Stimulated activated effector memory CD8-positive, alpha-beta T cell treated with anti-CD3 and anti-CD28 coated beads, Interleukin-12 subunit alpha, Interleukin-12 subunit beta, amount 100 ng/mL, for 72 hours (primary cell): ENCODE data around the gene RPS13.
"Not testable (repeated sequence)": the region's sequence is repeated elsewhere in the genome, so short reads cannot be mapped to it uniquely, and the experiment has no call there.

Source experiments
- ATAC-seq: fragments of 150-1000 bp; cut with Tn5 transposase; 2 replicates; pipeline ENCODE4 v1.10.0; 2021
- DNase-seq, 2 donors: peaks; one replicate each; pipeline ENCODE4 v3.0.0; 2021 to 2022; ENCODE audit warnings: low spot score in 2 of 2
- H3K27ac Mint-ChIP-seq: one replicate; pipeline ENCODE4 v1.8.0; 2022; ENCODE audit warnings: mild to moderate bottlenecking, mixed read lengths
- H3K36me3 Mint-ChIP-seq: one replicate; pipeline ENCODE4 v1.8.0; 2022; ENCODE audit warnings: mild to moderate bottlenecking, mixed read lengths
- H3K4me1 Mint-ChIP-seq: one replicate; pipeline ENCODE4 v1.8.0; 2022; ENCODE audit warnings: mixed read lengths
- H3K4me3 Mint-ChIP-seq: one replicate; pipeline ENCODE4 v1.8.0; 2022; ENCODE audit warnings: mild to moderate bottlenecking, mixed read lengths
- H3K9me3 Mint-ChIP-seq: one replicate; pipeline ENCODE4 v1.8.0; 2022; ENCODE audit warnings: mixed read lengths

RPS13 gene

GRCh38 chr11:17077520-17078401 is at the start of gene RPS13:
Gene RPS13, minus strand, starts transcription at chr11:17077667. Its CDS starts 26 bp downstream, at chr11:17077641.
- H3K4me1 Mint-ChIP-seq = peaks cover 48% of the 10 kb centered on the region
- H3K36me3 Mint-ChIP-seq = peaks cover 56% of the 10 kb centered on the region
- peak within 1 kb of the TSS; percentile 99 for H3K27ac Mint-ChIP-seq
- peak; percentile 98 for ATAC-seq
- DNase-seq = peak; percentile 75 to 94
- H3K9me3 Mint-ChIP-seq = no peaks in the 10 kb centered on the region
- H3K4me3 Mint-ChIP-seq = peak within 1 kb of the TSS; percentile 100

- Mint-ChIP-seq H3K27ac (no peak overlapping the region), H3K4me3 (no peak overlapping the region), H3K4me1 (no peaks in the 10 kb centered on the region), H3K9me3 (no peaks in the 10 kb centered on the region), H3K36me3 (peaks cover 55% of the 10 kb centered on the region)
- ATAC-seq (no peak), DNase-seq (no peak)
Observed at GRCh38 chr11:17121981-17122380, 44.5 kb upstream of the RPS13 start.

GRCh38 chr11:17117262-17117661 is 39.8 kb upstream of the RPS13 start:
- DNase-seq (no peak), ATAC-seq (no peak)
- Mint-ChIP-seq H3K4me3 (no peak overlapping the region), H3K9me3 (no peaks in the 10 kb centered on the region), H3K4me1 (peaks cover 10% of the 10 kb centered on the region), H3K27ac (no peak overlapping the region), H3K36me3 (peaks cover 84% of the 10 kb centered on the region)

- Mint-ChIP-seq H3K9me3 (no peaks in the 10 kb centered on the region), H3K27ac (no peak overlapping the region), H3K36me3 (peaks cover 87% of the 10 kb centered on the region), H3K4me1 (peaks cover 10% of the 10 kb centered on the region), H3K4me3 (no peak overlapping the region)
- DNase-seq (no peak), ATAC-seq (no peak)
Observed at GRCh38 chr11:17116117-17116516, 38.6 kb upstream of the RPS13 start.

GRCh38 chr11:17107745-17108144 is 30.3 kb upstream of the RPS13 start:
- DNase-seq, H3K27ac Mint-ChIP-seq, H3K4me3 Mint-ChIP-seq, H3K4me1 Mint-ChIP-seq, H3K9me3 Mint-ChIP-seq, ATAC-seq: not testable (repeated sequence)
- peaks cover 89% of the 10 kb centered on the region for H3K36me3 Mint-ChIP-seq

GRCh38 chr11:17105404-17106040 is 28.1 kb upstream of the RPS13 start:
- H3K4me3 Mint-ChIP-seq, H3K9me3 Mint-ChIP-seq, H3K4me1 Mint-ChIP-seq, H3K27ac Mint-ChIP-seq, ATAC-seq, DNase-seq: not testable (repeated sequence)
- peaks cover 85% of the 10 kb centered on the region for H3K36me3 Mint-ChIP-seq

GRCh38 chr11:17102462-17102861 is 25.0 kb upstream of the RPS13 start:
- no peaks in the 10 kb centered on the region for H3K9me3 Mint-ChIP-seq
- ATAC-seq (no peak), DNase-seq (no peak)
- no peaks in the 10 kb centered on the region for H3K4me1 Mint-ChIP-seq
- no peak overlapping the region for H3K27ac Mint-ChIP-seq
- H3K4me3 Mint-ChIP-seq = no peak overlapping the region
- peaks cover 86% of the 10 kb centered on the region for H3K36me3 Mint-ChIP-seq

GRCh38 chr11:17098658-17099057 is 21.2 kb upstream of the RPS13 start:
- H3K27ac Mint-ChIP-seq = no peak overlapping the region
- DNase-seq (no peak), ATAC-seq (no peak)
- no peaks in the 10 kb centered on the region for H3K4me1 Mint-ChIP-seq
- no peak overlapping the region for H3K4me3 Mint-ChIP-seq
- no peaks in the 10 kb centered on the region for H3K9me3 Mint-ChIP-seq
- H3K36me3 Mint-ChIP-seq = peaks cover 80% of the 10 kb centered on the region

GRCh38 chr11:17098038-17098437 is 20.6 kb upstream of the RPS13 start:
- H3K36me3 Mint-ChIP-seq = peaks cover 83% of the 10 kb centered on the region
- no peak overlapping the region for H3K4me3 Mint-ChIP-seq
- H3K4me1 Mint-ChIP-seq = no peaks in the 10 kb centered on the region
- no peaks in the 10 kb centered on the region for H3K9me3 Mint-ChIP-seq
- DNase-seq = no peak
- no peak overlapping the region for H3K27ac Mint-ChIP-seq
- no peak for ATAC-seq

- DNase-seq, H3K27ac Mint-ChIP-seq, H3K4me3 Mint-ChIP-seq, H3K4me1 Mint-ChIP-seq, ATAC-seq, H3K9me3 Mint-ChIP-seq: not testable (repeated sequence)
- H3K36me3 Mint-ChIP-seq = peaks cover 25% of the 10 kb centered on the region
Observed at GRCh38 chr11:17085976-17086375, 8.5 kb upstream of the RPS13 start.

- peaks cover 48% of the 10 kb centered on the region for H3K4me1 Mint-ChIP-seq
- no peaks in the 10 kb centered on the region for H3K9me3 Mint-ChIP-seq
- H3K36me3 Mint-ChIP-seq = peaks cover 62% of the 10 kb centered on the region
- peak overlapping the region; percentile 100 for H3K4me3 Mint-ChIP-seq
- H3K27ac Mint-ChIP-seq = peak overlapping the region; percentile 99
- DNase-seq = no peak
- ATAC-seq = peak; percentile 29
Observed at GRCh38 chr11:17077240-17077519, 287 bp downstream of the RPS13 start.

- Mint-ChIP-seq H3K36me3 (peaks cover 67% of the 10 kb centered on the region), H3K4me3 (peak overlapping the region; percentile 100), H3K4me1 (peaks cover 48% of the 10 kb centered on the region), H3K9me3 (no peaks in the 10 kb centered on the region), H3K27ac (peak overlapping the region; percentile 99)
- DNase-seq (no peak), ATAC-seq (no peak)
Observed at GRCh38 chr11:17076517-17077239, 789 bp downstream of the RPS13 start.

GRCh38 chr11:17075506-17075905 is 2.0 kb downstream of the RPS13 start:
- Mint-ChIP-seq H3K4me1 (peaks cover 48% of the 10 kb centered on the region), H3K4me3 (peak overlapping the region; percentile 100), H3K27ac (peak overlapping the region; percentile 99), H3K36me3 (peaks cover 68% of the 10 kb centered on the region), H3K9me3 (no peaks in the 10 kb centered on the region)
- DNase-seq = no peak
- ATAC-seq = no peak

GRCh38 chr11:17073370-17074027 is 4.0 kb downstream of the RPS13 start:
- DNase-seq (no peak), ATAC-seq (no peak)
- H3K4me3 Mint-ChIP-seq = no peak overlapping the region
- H3K36me3 Mint-ChIP-seq = peaks cover 68% of the 10 kb centered on the region
- no peaks in the 10 kb centered on the region for H3K9me3 Mint-ChIP-seq
- H3K27ac Mint-ChIP-seq = peak overlapping the region; percentile 99
- H3K4me1 Mint-ChIP-seq = peaks cover 41% of the 10 kb centered on the region

GRCh38 chr11:17067417-17067816 is 10.1 kb downstream of the RPS13 start:
- Mint-ChIP-seq H3K9me3 (no peaks in the 10 kb centered on the region), H3K36me3 (peaks cover 9% of the 10 kb centered on the region), H3K4me1 (no peaks in the 10 kb centered on the region), H3K27ac (no peak overlapping the region), H3K4me3 (no peak overlapping the region)
- ATAC-seq (no peak), DNase-seq (no peak)
